GM23338 (cell line): Measurements from ENCODE around the gene NHLH1. TPM values are rescaled to one million over a fixed set of nuclear protein-coding genes. Genes with fewer than 3 reads are reported as not detected.

Experiments
- EZH2phosphoT487 ChIP-seq: fragments of 200-600 bp; sonication (generic); IDR thresholded peaks from one replicate; pipeline ENCODE4 v1.8.1; 2018; ENCODE audit warnings: antibody characterized with exemption; ENCODE audit not compliant: unreplicated experiment
- ZNF114 ChIP-seq: fragments of 250-450 bp; sonication (Bioruptor Pico); IDR thresholded peaks from 2 replicates; pipeline ENCODE4 v1.5.0; 2020; ENCODE audit warnings: mild to moderate bottlenecking, moderate library complexity
- polyA plus RNA-seq: library from polyadenylated mRNA; unstranded; fragments of >200 nt; fragmentation: Nextera tagmentation; extraction: Ambion mirVana; gene quantifications from 2 replicates; pipeline ENCODE4 v1.2.1, GENCODE V29; 2016
- total RNA-seq: library from RNA; depleted of rRNA; stranded (reverse); fragments of >200 nt; shearing (Covaris generic); gene quantifications from 2 replicates; pipeline ENCODE4 v1.2.3, GENCODE V29; 2014
- TF ChIP-seq, protein P1 (sequence below): fragments of 250-450 bp; sonication (Bioruptor Pico); IDR thresholded peaks from 2 replicates; pipeline ENCODE4 v1.5.0; 2020; ENCODE audit warnings: mild to moderate bottlenecking, moderate library complexity
- TF ChIP-seq, protein P2 (sequence below), 2 experiments: fragments of 200-600 bp in 1 of 2; sonication (generic) in 1 of 2; conservative IDR thresholded peaks; 2 replicates each; pipeline versions ENCODE4 v1.5.1 to v1.6.1; 2016 to 2017; ENCODE audit warnings: antibody characterized with exemption in 2 of 2, low read depth in 2 of 2, mild to moderate bottlenecking in 2 of 2, moderate library complexity in 1 of 2

Gene NHLH1
- total and polyA plus RNA-seq, 2 experiments from 2014 or later: 0.69 to 0.89 TPM

DNA sequence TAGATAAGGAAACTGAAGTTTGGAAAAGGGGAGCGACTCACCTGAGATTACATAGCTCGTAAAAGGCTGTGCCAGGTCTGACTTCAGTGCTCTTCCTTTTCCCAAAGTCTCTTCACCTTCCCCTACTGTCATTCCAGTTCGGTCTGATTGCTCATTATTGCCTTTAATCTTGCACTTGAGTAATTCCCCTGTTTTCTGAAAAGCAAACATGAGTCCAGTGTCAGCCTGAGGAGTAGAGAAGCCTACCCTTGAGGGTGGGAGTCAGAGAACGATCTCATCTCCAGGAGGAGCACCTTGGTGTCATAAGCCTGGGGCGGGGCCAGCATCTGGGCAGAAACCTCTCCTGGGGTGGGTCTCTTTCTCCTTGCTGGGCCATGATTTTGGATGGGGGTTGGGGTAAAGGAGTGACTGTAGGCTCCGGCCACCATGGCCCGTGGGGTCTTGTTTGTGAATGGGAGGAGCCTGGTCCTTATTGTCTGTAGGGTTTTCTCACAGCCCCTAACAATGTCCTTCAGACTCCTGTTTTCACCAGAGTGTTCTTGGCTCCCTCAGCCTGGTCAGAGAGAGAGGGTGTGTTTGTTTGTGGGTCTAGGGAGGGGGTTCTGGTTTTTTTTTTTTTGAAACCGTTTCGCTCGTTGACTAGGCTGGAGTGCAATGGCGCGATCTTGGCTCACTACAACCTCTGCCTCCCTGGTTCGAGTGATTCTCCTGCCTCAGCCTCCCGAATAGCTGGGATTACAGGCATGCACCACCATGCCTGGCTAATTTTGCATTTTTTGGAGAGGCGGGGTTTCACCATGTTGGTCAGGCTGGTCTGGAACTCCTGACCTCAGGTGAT, 39.5 kb downstream of the NHLH1 start (continued):
- TF ChIP-seq, protein P1, sequence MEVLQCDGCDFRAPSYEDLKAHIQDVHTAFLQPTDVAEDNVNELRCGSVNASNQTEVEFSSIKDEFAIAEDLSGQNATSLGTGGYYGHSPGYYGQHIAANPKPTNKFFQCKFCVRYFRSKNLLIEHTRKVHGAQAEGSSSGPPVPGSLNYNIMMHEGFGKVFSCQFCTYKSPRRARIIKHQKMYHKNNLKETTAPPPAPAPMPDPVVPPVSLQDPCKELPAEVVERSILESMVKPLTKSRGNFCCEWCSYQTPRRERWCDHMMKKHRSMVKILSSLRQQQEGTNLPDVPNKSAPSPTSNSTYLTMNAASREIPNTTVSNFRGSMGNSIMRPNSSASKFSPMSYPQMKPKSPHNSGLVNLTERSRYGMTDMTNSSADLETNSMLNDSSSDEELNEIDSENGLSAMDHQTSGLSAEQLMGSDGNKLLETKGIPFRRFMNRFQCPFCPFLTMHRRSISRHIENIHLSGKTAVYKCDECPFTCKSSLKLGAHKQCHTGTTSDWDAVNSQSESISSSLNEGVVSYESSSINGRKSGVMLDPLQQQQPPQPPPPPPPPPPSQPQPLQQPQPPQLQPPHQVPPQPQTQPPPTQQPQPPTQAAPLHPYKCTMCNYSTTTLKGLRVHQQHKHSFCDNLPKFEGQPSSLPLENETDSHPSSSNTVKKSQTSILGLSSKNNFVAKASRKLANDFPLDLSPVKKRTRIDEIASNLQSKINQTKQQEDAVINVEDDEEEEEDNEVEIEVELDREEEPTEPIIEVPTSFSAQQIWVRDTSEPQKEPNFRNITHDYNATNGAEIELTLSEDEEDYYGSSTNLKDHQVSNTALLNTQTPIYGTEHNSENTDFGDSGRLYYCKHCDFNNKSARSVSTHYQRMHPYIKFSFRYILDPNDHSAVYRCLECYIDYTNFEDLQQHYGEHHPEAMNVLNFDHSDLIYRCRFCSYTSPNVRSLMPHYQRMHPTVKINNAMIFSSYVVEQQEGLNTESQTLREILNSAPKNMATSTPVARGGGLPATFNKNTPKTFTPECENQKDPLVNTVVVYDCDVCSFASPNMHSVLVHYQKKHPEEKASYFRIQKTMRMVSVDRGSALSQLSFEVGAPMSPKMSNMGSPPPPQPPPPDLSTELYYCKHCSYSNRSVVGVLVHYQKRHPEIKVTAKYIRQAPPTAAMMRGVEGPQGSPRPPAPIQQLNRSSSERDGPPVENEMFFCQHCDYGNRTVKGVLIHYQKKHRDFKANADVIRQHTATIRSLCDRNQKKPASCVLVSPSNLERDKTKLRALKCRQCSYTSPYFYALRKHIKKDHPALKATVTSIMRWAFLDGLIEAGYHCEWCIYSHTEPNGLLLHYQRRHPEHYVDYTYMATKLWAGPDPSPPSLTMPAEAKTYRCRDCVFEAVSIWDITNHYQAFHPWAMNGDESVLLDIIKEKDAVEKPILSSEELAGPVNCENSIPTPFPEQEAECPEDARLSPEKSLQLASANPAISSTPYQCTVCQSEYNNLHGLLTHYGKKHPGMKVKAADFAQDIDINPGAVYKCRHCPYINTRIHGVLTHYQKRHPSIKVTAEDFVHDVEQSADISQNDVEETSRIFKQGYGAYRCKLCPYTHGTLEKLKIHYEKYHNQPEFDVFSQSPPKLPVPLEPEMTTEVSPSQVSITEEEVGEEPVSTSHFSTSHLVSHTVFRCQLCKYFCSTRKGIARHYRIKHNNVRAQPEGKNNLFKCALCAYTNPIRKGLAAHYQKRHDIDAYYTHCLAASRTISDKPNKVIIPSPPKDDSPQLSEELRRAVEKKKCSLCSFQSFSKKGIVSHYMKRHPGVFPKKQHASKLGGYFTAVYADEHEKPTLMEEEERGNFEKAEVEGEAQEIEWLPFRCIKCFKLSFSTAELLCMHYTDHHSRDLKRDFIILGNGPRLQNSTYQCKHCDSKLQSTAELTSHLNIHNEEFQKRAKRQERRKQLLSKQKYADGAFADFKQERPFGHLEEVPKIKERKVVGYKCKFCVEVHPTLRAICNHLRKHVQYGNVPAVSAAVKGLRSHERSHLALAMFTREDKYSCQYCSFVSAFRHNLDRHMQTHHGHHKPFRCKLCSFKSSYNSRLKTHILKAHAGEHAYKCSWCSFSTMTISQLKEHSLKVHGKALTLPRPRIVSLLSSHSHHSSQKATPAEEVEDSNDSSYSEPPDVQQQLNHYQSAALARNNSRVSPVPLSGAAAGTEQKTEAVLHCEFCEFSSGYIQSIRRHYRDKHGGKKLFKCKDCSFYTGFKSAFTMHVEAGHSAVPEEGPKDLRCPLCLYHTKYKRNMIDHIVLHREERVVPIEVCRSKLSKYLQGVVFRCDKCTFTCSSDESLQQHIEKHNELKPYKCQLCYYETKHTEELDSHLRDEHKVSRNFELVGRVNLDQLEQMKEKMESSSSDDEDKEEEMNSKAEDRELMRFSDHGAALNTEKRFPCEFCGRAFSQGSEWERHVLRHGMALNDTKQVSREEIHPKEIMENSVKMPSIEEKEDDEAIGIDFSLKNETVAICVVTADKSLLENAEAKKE (CRISPR knock-in tag): no peak
- TF ChIP-seq ZNF114 (CRISPR knock-in tag) (no peak), EZH2phosphoT487 (no peak)
- TF ChIP-seq, protein P2, sequence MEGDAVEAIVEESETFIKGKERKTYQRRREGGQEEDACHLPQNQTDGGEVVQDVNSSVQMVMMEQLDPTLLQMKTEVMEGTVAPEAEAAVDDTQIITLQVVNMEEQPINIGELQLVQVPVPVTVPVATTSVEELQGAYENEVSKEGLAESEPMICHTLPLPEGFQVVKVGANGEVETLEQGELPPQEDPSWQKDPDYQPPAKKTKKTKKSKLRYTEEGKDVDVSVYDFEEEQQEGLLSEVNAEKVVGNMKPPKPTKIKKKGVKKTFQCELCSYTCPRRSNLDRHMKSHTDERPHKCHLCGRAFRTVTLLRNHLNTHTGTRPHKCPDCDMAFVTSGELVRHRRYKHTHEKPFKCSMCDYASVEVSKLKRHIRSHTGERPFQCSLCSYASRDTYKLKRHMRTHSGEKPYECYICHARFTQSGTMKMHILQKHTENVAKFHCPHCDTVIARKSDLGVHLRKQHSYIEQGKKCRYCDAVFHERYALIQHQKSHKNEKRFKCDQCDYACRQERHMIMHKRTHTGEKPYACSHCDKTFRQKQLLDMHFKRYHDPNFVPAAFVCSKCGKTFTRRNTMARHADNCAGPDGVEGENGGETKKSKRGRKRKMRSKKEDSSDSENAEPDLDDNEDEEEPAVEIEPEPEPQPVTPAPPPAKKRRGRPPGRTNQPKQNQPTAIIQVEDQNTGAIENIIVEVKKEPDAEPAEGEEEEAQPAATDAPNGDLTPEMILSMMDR (conservative IDR thresholded peaks at IDR 0.05; ENCODE audit: low read depth in 2 of 2): no peak
